ENCODE results near the gene SHC3.
A peak's percentile ranks its signal among the peaks of the same experiment; 100 is the strongest.

The SHC3 gene

GRCh38 chr9:89049646-89050045 lies 129.0 kb downstream of the SHC3 start:
- DNase-seq = no peak

GRCh38 chr9:89048616-89049015 lies 130.0 kb downstream of the SHC3 start:
- no peak for DNase-seq

- no peak for DNase-seq
Measured at GRCh38 chr9:89047667-89048066, 131.0 kb downstream of the SHC3 start.

- DNase-seq = no peak
Measured at GRCh38 chr9:89046832-89047231, 131.8 kb downstream of the SHC3 start.

GRCh38 chr9:89044881-89045280 lies 133.7 kb downstream of the SHC3 start:
- DNase-seq = no peak

GRCh38 chr9:89044104-89044503 lies 134.5 kb downstream of the SHC3 start:
- no peak for DNase-seq

GRCh38 chr9:89042984-89043383 lies 135.6 kb downstream of the SHC3 start:
- no peak for DNase-seq

GRCh38 chr9:89039664-89040063 lies 139.0 kb downstream of the SHC3 start:
- no peak for DNase-seq

GRCh38 chr9:89039104-89039465 lies 139.5 kb downstream of the SHC3 start:
- no peak for DNase-seq

- no peak for DNase-seq
Measured at GRCh38 chr9:89038382-89039103, 140.1 kb downstream of the SHC3 start.

GRCh38 chr9:89037891-89038290 lies 140.7 kb downstream of the SHC3 start:
- no peak for DNase-seq

- DNase-seq = no peak
Measured at GRCh38 chr9:89037346-89037745, 141.3 kb downstream of the SHC3 start.

GRCh38 chr9:89036891-89037290 lies 141.7 kb downstream of the SHC3 start:
- no peak for DNase-seq

- no peak for DNase-seq
Measured at GRCh38 chr9:89036383-89036782, 142.2 kb downstream of the SHC3 start.

GRCh38 chr9:89032661-89033060 lies 146.0 kb downstream of the SHC3 start:
- DNase-seq = no peak

- DNase-seq = no peak
Measured at GRCh38 chr9:89032173-89032572, 146.4 kb downstream of the SHC3 start.

- no peak for DNase-seq
Measured at GRCh38 chr9:89029788-89030187, 148.8 kb downstream of the SHC3 start.

- DNase-seq = no peak
Measured at GRCh38 chr9:89026876-89027275, 151.7 kb downstream of the SHC3 start.

- no peak for DNase-seq
Measured at GRCh38 chr9:89025553-89025952, 153.1 kb downstream of the SHC3 start.

- no peak for DNase-seq
Measured at GRCh38 chr9:89024727-89025126, 153.9 kb downstream of the SHC3 start.

GRCh38 chr9:89023740-89024139 lies 154.9 kb downstream of the SHC3 start:
- DNase-seq = no peak

- DNase-seq = peak; percentile 85
Measured at GRCh38 chr9:89022902-89023301, 155.7 kb downstream of the SHC3 start.

- DNase-seq = peak; percentile 88
Measured at GRCh38 chr9:89022001-89022759, 156.4 kb downstream of the SHC3 start.

- peak; percentile 82 for DNase-seq
Measured at GRCh38 chr9:89021154-89021803, 157.3 kb downstream of the SHC3 start.
